Esophagus squamous epithelium (tissue), 4 donors: ENCODE measurements around the gene PDLIM5.
"Not testable (repeated sequence)": the region's sequence is repeated elsewhere in the genome, so short reads cannot be mapped to it uniquely, and the experiment has no call there.

ENCODE experiments used
- POLR2A ChIP-seq, 4 donors: fragments of 450-650 bp; IDR thresholded peaks; one replicate each; pipeline ENCODE4 v1.6.1; 2017; ENCODE audit warnings: antibody characterized with exemption in 4 of 4, mild to moderate bottlenecking in 4 of 4, moderate library complexity in 3 of 4
- TF ChIP-seq, protein P1 (sequence below), 6 experiments: fragments of 450-650 bp in 4 of 6; fragments of 200-600 bp in 2 of 6; sonication (generic) in 2 of 6; IDR thresholded peaks; one replicate each; pipeline ENCODE4 v1.5.1; 2016 to 2019; ENCODE audit warnings: antibody characterized with exemption in 6 of 6, mild to moderate bottlenecking in 4 of 6, moderate library complexity in 4 of 6

DNA sequence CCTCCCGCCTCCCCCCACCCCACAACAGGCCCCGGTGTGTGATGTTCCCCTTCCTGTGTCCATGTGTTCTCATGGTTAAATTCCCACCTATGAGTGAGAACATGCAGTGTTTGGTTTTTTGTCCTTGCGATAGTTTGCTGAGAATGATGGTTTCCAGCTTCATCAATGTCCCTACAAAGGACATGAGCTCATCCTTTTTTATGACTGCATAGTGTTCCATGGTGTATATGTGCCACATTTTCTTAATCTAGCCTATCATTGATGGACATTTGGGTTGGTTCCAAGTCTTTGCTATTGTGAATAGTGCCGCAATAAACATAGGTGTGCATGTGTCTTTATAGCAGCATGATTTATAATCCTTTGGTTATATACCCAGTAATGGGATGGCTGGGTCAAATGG, 104.3 kb downstream of the PDLIM5 start:
- TF ChIP-seq, protein P1, sequence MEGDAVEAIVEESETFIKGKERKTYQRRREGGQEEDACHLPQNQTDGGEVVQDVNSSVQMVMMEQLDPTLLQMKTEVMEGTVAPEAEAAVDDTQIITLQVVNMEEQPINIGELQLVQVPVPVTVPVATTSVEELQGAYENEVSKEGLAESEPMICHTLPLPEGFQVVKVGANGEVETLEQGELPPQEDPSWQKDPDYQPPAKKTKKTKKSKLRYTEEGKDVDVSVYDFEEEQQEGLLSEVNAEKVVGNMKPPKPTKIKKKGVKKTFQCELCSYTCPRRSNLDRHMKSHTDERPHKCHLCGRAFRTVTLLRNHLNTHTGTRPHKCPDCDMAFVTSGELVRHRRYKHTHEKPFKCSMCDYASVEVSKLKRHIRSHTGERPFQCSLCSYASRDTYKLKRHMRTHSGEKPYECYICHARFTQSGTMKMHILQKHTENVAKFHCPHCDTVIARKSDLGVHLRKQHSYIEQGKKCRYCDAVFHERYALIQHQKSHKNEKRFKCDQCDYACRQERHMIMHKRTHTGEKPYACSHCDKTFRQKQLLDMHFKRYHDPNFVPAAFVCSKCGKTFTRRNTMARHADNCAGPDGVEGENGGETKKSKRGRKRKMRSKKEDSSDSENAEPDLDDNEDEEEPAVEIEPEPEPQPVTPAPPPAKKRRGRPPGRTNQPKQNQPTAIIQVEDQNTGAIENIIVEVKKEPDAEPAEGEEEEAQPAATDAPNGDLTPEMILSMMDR (IDR thresholded peaks at IDR 0.05): not testable (repeated sequence)
- not testable (repeated sequence) for TF ChIP-seq POLR2A (IDR thresholded peaks at IDR 0.05)
